Endometrial microvascular endothelial cells (primary cell): ENCODE data around the gene C20orf202. TPM values are rescaled to one million over a fixed set of nuclear protein-coding genes. Genes with fewer than 3 reads are reported as not detected.

Experiments
- in situ Hi-C: cut with HindIII; loops from 2 replicates; pipeline ENCODE4 v1.10.0; 2017; ENCODE audit warnings: low sequenced_read_pairs, low pct_unique_long_range_greater_than_20kb; ENCODE audit errors: inconsistent ontology term
- total RNA-seq: library from RNA; depleted of rRNA; stranded (reverse); fragments of >200 nt; gene quantifications from one replicate; pipeline ENCODE4 v1.2.3, GENCODE V29; 2015; ENCODE audit errors: inconsistent ontology term

Gene C20orf202
- total RNA-seq, result not detected

- in situ Hi-C loops, result no loop called here
Observed at GRCh38 chr20:1202762-1203504, at the start of gene C20orf202. Gene C20orf202 (plus strand): TSS chr20:1203454. CDS start chr20:1203586, 132 bp downstream.

DNA sequence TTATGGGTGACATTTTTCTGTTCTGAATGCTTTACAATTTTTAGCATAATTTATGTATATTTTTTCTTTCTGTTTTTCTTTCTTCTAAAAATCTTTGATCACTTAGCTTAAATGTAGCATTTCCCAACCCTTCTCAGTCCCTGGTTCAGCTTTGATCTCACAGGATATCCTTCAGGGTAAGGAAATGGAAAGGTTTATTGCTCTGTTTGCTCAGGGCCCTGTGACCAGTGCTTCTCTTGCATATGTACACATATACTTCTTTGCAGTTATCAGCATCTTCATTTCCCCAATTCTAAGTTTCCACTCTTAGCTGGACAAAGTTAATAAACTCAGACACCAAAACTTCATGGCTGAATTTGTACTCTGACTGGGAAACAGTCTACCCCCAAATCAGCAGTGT lies 49.0 kb upstream of the C20orf202 start:
- in situ Hi-C loops, result no loop called here

DNA sequence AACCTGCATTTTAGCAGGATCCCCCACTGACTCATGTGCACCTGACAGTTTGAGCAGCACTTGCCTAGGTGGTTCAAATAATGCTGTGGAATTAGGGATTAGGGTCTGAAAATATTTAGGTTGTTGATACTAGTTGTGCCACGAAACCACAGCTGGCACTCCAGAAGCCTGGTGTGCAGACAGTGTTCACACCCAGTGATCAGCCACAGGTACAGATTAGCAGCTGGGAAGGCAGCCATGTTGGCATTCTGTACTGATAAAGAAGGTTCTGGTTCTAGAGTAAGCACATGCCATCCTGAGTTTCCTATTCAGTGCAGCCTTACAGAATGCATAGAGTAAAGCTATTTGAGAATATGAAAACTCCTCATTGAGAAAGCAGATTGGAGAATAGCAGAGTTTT lies 48.6 kb upstream of the C20orf202 start:
- in situ Hi-C loops, result no loop called here

DNA sequence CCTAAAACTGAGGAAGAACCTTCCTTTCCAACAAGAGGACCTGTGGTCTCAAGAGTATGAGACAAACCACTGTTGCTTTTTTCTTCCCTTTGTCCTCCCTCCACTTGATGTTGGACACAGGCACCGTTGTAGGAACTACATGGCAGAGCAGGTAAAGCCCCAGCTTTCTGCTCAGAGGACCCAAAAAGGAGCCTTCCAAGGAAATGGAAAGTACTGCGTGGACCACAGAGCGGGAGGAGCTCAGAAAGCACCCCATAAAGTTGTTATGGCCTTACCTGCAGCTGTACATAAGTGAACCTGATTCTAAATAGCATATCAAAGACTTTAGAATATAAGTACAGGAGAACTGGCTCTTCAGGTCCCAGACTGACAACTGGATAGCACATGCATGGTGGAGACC lies 47.9 kb upstream of the C20orf202 start:
- in situ Hi-C loops, result no loop called here

DNA sequence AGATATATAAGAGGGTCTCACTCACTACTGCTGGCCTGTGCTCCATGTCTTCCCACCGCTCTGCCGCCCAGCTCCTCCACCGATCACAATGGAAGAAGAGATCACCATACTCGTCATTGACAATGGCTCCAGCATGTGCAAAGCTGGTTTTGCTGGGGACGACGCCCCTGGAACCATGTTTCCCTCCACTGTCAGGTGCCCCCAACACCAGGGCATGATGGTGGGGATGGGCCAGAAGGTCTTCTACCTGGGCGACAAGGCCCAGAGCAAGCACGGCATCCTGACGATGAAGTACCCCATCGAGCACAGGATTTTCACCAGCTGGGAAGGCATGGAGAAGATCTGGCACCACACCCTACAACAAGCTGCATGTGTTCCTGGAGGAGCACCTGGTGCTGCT lies 42.8 kb upstream of the C20orf202 start:
- in situ Hi-C loops, result no loop called here

DNA sequence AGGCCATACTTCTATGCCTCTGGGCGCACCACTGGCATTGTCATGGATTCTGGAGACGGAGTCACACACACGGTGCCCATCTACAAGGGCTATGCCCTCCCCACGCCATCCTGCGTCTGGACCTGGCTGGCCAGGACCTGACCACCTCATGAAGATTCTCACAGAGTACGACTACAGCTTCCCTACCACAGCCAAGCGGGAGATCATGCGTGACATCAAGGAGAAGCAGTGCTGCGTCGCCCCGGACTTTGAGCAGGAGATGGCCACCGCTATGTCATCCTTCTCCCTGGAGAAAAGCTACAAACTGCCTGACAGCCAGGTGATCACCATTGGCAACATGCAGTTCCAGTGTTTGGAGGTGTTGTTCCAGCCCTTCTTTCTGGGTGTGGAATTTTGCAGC lies 42.3 kb upstream of the C20orf202 start:
- in situ Hi-C loops, result no loop called here

GRCh38 chr20:1163105-1163504 lies 40.1 kb upstream of the C20orf202 start:
- in situ Hi-C loops, result no loop called here

- in situ Hi-C loops, result no loop called here
Observed at GRCh38 chr20:1163653-1164052, 39.6 kb upstream of the C20orf202 start.

DNA sequence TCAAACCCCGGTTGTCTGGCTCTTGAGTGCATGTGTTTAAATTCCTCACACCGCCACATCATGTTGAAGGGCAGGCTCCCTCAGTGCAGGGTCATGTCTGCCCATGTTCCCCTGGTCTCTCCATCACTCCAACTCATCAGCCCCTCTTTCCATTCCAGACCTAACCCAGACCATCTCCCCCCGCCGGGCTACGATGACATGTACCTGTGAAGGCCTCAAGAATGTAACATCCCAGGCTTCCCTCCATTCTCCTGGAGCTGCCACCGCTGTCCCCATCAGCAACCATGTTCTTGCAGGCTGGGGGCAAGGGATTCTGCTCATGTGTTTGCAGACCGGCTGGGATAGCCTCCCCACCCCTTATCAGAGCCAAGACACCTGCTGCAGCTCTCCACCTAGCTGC lies 38.4 kb upstream of the C20orf202 start:
- in situ Hi-C loops, result no loop called here

DNA sequence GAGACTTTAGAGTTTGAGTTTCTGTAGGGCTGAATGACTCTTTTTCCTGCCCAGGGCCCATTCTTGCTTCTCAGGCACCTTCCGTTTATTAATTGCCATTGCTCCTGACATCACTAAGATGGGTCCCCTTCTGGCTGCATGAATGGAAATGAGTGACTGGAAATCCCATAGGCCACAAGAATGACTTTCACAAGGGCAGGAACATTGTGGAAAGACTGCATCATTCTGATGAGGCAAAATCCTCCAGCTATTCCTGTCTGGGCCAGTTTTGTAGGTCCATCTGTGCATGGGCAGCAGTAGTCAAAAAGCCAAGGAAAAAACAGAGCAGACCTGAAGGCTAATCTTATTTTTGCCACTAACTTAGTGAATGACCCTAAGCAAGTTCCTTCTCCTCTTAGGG lies 37.7 kb upstream of the C20orf202 start:
- in situ Hi-C loops, result no loop called here

- in situ Hi-C loops, result no loop called here
Observed at GRCh38 chr20:1165941-1166340, 37.3 kb upstream of the C20orf202 start.

GRCh38 chr20:1166948-1167720 lies 36.1 kb upstream of the C20orf202 start:
- in situ Hi-C loops, result no loop called here

DNA sequence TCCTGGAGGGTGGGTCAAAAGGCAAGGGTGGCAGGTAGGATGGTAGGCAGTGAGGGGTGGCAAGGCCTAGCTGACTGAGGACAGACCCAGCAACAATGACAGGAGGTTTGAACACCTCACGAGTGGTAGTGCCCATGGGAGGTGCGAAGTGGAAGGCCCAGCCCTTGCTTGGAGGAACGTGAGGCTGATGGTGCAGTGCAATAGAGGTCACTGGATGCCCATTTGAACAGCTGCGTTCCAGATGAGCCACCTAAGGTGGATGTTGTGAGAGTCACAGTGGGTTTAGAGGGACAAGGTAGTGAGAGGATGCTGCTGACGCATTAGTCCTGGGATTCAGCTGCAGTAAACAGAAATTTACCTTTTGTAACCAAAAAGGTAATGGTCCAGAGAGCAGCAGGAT lies 34.0 kb upstream of the C20orf202 start:
- in situ Hi-C loops, result no loop called here

DNA sequence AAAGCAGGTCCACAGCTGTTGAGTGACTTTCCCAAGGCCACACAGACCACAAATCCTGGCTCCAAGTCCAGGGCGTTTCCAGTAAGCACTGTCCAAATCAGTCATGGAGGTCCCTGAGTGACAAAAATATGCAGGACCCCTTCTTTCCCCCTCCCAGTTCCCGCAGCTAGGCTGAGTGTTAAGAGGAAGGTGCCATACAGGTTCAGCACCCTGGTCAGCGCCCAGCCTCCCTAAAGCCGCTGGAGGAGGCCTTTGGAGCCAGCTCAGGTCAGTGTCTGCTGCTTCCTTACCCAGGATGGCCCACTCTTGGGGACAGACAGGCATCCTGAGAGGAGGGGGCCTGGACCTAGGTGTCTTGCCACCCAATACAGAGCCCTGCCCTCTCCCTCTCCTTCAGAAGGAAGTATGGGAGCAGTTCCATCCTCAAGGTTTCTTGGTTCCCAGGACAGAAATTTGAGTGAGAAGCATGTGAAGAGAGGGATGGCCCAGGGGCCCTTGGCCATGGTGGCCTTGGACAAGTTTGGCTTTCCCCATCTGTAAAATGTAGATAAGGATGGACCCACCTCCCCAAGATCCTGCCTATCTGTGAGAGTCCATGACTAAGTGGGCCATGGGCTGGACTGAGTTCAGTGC lies 31.7 kb upstream of the C20orf202 start:
- in situ Hi-C loops, result no loop called here

GRCh38 chr20:1173698-1174097 lies 29.6 kb upstream of the C20orf202 start:
- in situ Hi-C loops, result no loop called here

DNA sequence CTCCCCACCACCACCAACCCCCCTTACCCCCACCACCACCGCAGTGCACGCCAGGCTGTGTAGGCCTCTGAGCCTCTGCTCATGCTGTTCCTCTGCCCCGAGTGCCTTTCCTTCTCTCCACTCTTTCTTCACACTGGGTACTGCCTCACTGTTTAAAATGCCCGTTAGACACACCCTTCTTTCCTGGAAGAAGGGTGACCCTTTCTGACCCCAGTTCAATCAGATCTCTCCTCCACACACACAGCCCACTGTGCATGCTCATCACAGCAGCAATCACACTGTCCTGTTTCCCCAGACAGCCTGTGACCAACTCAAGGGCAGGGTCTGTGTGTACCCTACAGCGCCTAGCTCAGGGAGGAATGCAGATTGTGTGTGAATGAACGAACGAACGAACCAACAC lies 28.5 kb upstream of the C20orf202 start:
- in situ Hi-C loops, result no loop called here

GRCh38 chr20:1177680-1178079 lies 25.6 kb upstream of the C20orf202 start:
- in situ Hi-C loops, result no loop called here

DNA sequence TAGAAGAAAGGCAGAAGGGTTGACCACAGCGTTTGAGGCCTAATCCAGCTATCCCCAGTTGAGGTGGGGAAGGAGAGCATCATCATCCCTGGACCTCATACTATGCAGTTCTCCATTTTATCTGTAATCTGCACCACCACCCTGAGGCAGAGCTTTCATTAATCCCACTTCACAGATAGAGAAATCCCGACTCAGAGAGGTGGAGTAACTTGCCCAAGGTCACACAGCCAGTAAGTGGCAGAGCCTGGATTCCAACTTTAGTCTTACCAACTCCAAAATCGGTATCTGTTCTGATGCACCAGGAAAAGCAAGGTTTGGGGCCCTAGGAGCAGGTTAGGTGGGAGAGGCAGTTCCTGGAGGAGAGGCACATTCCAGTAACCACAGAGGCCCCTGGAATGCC lies 25.2 kb upstream of the C20orf202 start:
- in situ Hi-C loops, result no loop called here

DNA sequence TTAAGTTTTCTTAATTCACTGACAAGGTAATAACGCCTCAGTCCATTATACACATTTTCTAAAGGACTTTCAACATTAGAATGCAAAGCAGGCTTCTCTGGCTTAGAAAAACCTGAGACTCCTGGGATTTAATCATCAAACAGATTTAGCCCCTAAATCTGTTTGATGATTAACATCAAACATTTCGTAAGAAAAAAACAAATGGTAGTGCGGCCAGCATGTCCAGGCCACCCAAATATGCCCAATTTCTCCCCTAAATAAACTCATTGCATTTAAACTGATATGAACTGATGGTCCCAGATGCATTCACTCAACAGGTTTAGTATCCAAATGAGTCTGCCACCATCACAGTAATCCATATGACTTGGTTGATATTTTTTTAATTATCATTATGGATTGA lies 24.6 kb upstream of the C20orf202 start:
- in situ Hi-C loops, result no loop called here

DNA sequence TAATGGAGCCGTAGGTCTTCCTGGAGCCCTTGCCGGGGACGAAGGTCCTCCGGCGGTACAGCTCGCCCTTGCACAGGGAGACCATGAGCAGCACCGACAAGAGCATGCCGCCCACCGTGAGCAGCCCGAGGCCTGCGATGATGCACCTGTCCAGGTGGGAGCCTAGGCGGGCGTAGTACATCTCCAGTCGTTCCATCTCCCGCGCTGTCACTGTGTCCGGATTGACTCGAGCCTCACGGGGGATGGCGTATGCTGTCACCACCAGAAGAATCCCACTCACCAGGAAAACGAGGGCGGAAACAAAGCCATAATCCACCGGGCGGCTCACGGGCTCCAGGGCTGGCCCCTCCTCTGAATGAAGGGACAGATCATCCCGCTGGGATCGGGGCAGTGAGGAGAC lies 22.3 kb upstream of the C20orf202 start:
- in situ Hi-C loops, result no loop called here
